Activated CD8-positive, alpha-beta memory T cell treated with anti-CD3 and anti-CD28 coated beads, Interleukin-2, amount 50 U/mL, for 1 hour (primary cell): ENCODE results near the gene WNT5B.
"Not testable (repeated sequence)": the region's sequence is repeated elsewhere in the genome, so short reads cannot be mapped to it uniquely, and the experiment has no call there.

ENCODE experiments used
- DNase-seq: peaks from one replicate; pipeline ENCODE4 v3.0.0-alpha.2; 2020; ENCODE audit errors: extremely low read depth

WNT5B gene

GRCh38 chr12:1690578-1691122 lies 61.6 kb downstream of the WNT5B start, which contains the start of gene ADIPOR2:
TSS of gene ADIPOR2 (plus strand) at chr12:1691070. CDS start at chr12:1754344, 63,274 bp downstream.
- peak; percentile 83 for DNase-seq

GRCh38 chr12:1691123-1692007 lies 62.3 kb downstream of the WNT5B start:
- no peak for DNase-seq

- DNase-seq: no peak
Observed at GRCh38 chr12:1692226-1692625, 63.2 kb downstream of the WNT5B start.

GRCh38 chr12:1692895-1693610 lies 64.0 kb downstream of the WNT5B start:
- DNase-seq: no peak

- not testable (repeated sequence) for DNase-seq
Observed at GRCh38 chr12:1695097-1695496, 66.1 kb downstream of the WNT5B start.

GRCh38 chr12:1695886-1696670 lies 67.0 kb downstream of the WNT5B start:
- DNase-seq: no peak

- no peak for DNase-seq
Observed at GRCh38 chr12:1696800-1697199, 67.8 kb downstream of the WNT5B start.
